GM23338 (cell line): Measurements from ENCODE around the gene KLHL40.

Experiments used
- CREB1 ChIP-seq: fragments of 250-450 bp; sonication (Bioruptor Pico); IDR thresholded peaks from 2 replicates; pipeline ENCODE4 v1.5.0; 2020; ENCODE audit warnings: low read depth, mild to moderate bottlenecking, moderate library complexity
- CTCF ChIP-seq, 2 experiments: fragments of 200-600 bp in 1 of 2; sonication (generic) in 1 of 2; conservative IDR thresholded peaks; 2 replicates each; pipeline versions ENCODE4 v1.5.1 to v1.6.1; 2016 to 2017; ENCODE audit warnings: antibody characterized with exemption in 2 of 2, low read depth in 2 of 2, mild to moderate bottlenecking in 2 of 2, moderate library complexity in 1 of 2
- ETS1 ChIP-seq: IDR thresholded peaks from 2 replicates; pipeline ENCODE4 v1.6.1; 2016; ENCODE audit warnings: antibody characterized with exemption
- EZH2 ChIP-seq: fragments of 200-600 bp; sonication (generic); IDR thresholded peaks from one replicate; pipeline ENCODE4 v1.8.0; 2017; ENCODE audit warnings: antibody characterized with exemption, mild to moderate bottlenecking, low read depth; ENCODE audit not compliant: unreplicated experiment
- EZH2phosphoT487 ChIP-seq: fragments of 200-600 bp; sonication (generic); IDR thresholded peaks from one replicate; pipeline ENCODE4 v1.8.1; 2018; ENCODE audit warnings: antibody characterized with exemption; ENCODE audit not compliant: unreplicated experiment
- JUNB ChIP-seq: IDR thresholded peaks from one replicate; pipeline ENCODE4 v1.6.1; 2016; ENCODE audit warnings: antibody characterized with exemption; ENCODE audit not compliant: unreplicated experiment
- NANOG ChIP-seq: IDR thresholded peaks from 2 replicates; pipeline ENCODE4 v1.6.1; 2016; ENCODE audit warnings: antibody characterized with exemption, borderline replicate concordance
- POLR2AphosphoS5 ChIP-seq: IDR thresholded peaks from 2 replicates; pipeline ENCODE4 v1.6.1; 2016; ENCODE audit warnings: antibody characterized with exemption, low read depth
- REST ChIP-seq: IDR thresholded peaks from one replicate; pipeline ENCODE4 v1.6.1; 2018; ENCODE audit warnings: antibody characterized with exemption; ENCODE audit not compliant: unreplicated experiment
- STAT1 ChIP-seq: IDR thresholded peaks from one replicate; pipeline ENCODE4 v1.6.1; 2016; ENCODE audit warnings: antibody characterized with exemption; ENCODE audit not compliant: unreplicated experiment
- ZNF114 ChIP-seq: fragments of 250-450 bp; sonication (Bioruptor Pico); IDR thresholded peaks from 2 replicates; pipeline ENCODE4 v1.5.0; 2020; ENCODE audit warnings: mild to moderate bottlenecking, moderate library complexity
- ZNF331 ChIP-seq: fragments of 250-450 bp; sonication (Bioruptor Pico); IDR thresholded peaks from 2 replicates; pipeline ENCODE4 v1.5.0; 2020; ENCODE audit warnings: low read depth, mild to moderate bottlenecking, moderate library complexity
- ZNF462 ChIP-seq: fragments of 250-450 bp; sonication (Bioruptor Pico); IDR thresholded peaks from 2 replicates; pipeline ENCODE4 v1.5.0; 2020; ENCODE audit warnings: mild to moderate bottlenecking, moderate library complexity

- TF ChIP-seq CTCF (conservative IDR thresholded peaks at IDR 0.05; ENCODE audit: low read depth in 2 of 2) (no peak), EZH2 (no peak), JUNB (no peak), POLR2AphosphoS5 (no peak), CREB1 (CRISPR knock-in tag) (no peak), REST (no peak), EZH2phosphoT487 (no peak), NANOG (no peak), STAT1 (no peak), ZNF331 (CRISPR knock-in tag) (no peak), ETS1 (no peak), ZNF114 (CRISPR knock-in tag) (no peak), ZNF462 (CRISPR knock-in tag) (peak; percentile 54; the same call in 1 of the 2 replicates)
These were observed 50.7 kb downstream of the KLHL40 start for GRCh38 chr3:42736081-42736480.
